Breast epithelium (tissue), 4 donors: ENCODE measurements around the gene PRPSAP1. TPM values are rescaled to one million over a fixed set of nuclear protein-coding genes. Genes with fewer than 3 reads are reported as not detected.

Experiments used
- DNase-seq, 2 donors: peaks; one replicate each; pipeline ENCODE4 v3.0.0-alpha.2; 2019; ENCODE audit warnings: low spot score in 2 of 2
- H3K27ac ChIP-seq, 2 donors: fragments of 200-600 bp; sonication (generic) in 1 of 2; one replicate each; pipeline ENCODE4 v1.5.1; 2016 to 2019; ENCODE audit warnings: mild to moderate bottlenecking in 1 of 2
- H3K27me3 ChIP-seq, 2 donors: fragments of 200-600 bp; sonication (generic) in 1 of 2; one replicate each; pipeline versions ENCODE4 v1.5.1 to v1.6.0; 2017 to 2019; ENCODE audit warnings: control low read depth in 1 of 2, mild to moderate bottlenecking in 1 of 2
- H3K36me3 ChIP-seq: fragments of 200-600 bp; one replicate; pipeline ENCODE4 v1.5.1; 2019
- H3K4me1 ChIP-seq, 2 donors: fragments of 200-600 bp; sonication (generic); one replicate each; pipeline ENCODE4 v1.5.1; 2016 to 2019; ENCODE audit warnings: control low read depth in 1 of 2
- H3K4me3 ChIP-seq, 3 donors: fragments of 200-600 bp; sonication (generic); 1 replicate in 2 of 3; 2 replicates in 1 of 3; pipeline ENCODE4 v1.5.1; 2016 to 2019; ENCODE audit warnings: mild to moderate bottlenecking in 3 of 3, moderate library complexity in 2 of 3
- H3K9me3 ChIP-seq, 2 donors: fragments of 200-600 bp; sonication (generic) in 1 of 2; one replicate each; pipeline ENCODE4 v1.5.1; 2016 to 2019; ENCODE audit warnings: control low read depth in 1 of 2
- CTCF ChIP-seq, 3 donors: fragments of 450-650 bp; IDR thresholded peaks; one replicate each; pipeline ENCODE4 v1.5.1; 2016 to 2017; ENCODE audit warnings: antibody characterized with exemption in 3 of 3, mild to moderate bottlenecking in 3 of 3, moderate library complexity in 3 of 3
- POLR2A ChIP-seq: fragments of 450-650 bp; IDR thresholded peaks from one replicate; pipeline ENCODE4 v1.6.1; 2016; ENCODE audit warnings: antibody characterized with exemption, mild to moderate bottlenecking, moderate library complexity
- POLR2AphosphoS5 ChIP-seq, 3 donors: sonication (generic); formaldehyde crosslinking; IDR thresholded peaks; one replicate each; pipeline ENCODE4 v1.6.1; 2017; ENCODE audit warnings: antibody characterized with exemption in 3 of 3
- intact Hi-C: fragments of 100-400 bp; cut with DNase I; formaldehyde crosslinking; loops from one replicate; pipeline ENCODE4 v1.15.1; 2023; ENCODE audit warnings: low total_unique reads
- total RNA-seq, 3 donors: library from RNA; depleted of rRNA; stranded (reverse); fragments of >200 nt; gene quantifications; one replicate each; pipeline ENCODE4 v1.1.0, GENCODE V29; 2016

The PRPSAP1 gene
- total RNA-seq, 3 donors from 2014 or later, result 71.4 to 110 (median 78.3) TPM

- H3K27ac ChIP-seq, result peak overlapping the region; percentile 88 to 89
Observed at GRCh38 chr17:76384987-76385891, 31.5 kb upstream of the PRPSAP1 start.

GRCh38 chr17:76384222-76384986, 30.7 kb upstream of the PRPSAP1 start, which contains the start of gene SPHK1:
TSS of gene SPHK1 (plus strand) at chr17:76384609. CDS start at chr17:76385645, 1,036 bp downstream.
- Histone ChIP-seq H3K27me3 (no peaks in the 10 kb centered on the region), H3K27ac (peak within 1 kb of the TSS; percentile 88 to 89), H3K4me1 (peaks cover 0 to 20% of the 10 kb centered on the region in 2 donors), H3K9me3 (no peaks in the 10 kb centered on the region), H3K4me3 (peak within 1 kb of the TSS; percentile 51 to 66 (median 62)), H3K36me3 (no peaks in the 10 kb centered on the region)
- TF ChIP-seq POLR2AphosphoS5 (IDR thresholded peaks at IDR 0.05), result no peak
- peak; percentile 31 for TF ChIP-seq POLR2A
- no peak for DNase-seq
- intact Hi-C loops, result loop anchor here (5.0 kb wide), 1 partner anchor 788 kb away; no protein-coding TSS in a partner anchor

More at GRCh38 chr17:76384987-76385891, 31.5 kb upstream of the PRPSAP1 start:
- H3K4me1 ChIP-seq, result peaks cover 0 to 20% of the 10 kb centered on the region in 2 donors
- DNase-seq, result no peak
- intact Hi-C loops, result loop anchor here (5.0 kb wide), 1 partner anchor 787 kb away; no protein-coding TSS in a partner anchor
- no peaks in the 10 kb centered on the region for H3K36me3 ChIP-seq
- TF ChIP-seq POLR2AphosphoS5 (IDR thresholded peaks at IDR 0.05), result no peak
- no peak for TF ChIP-seq POLR2A
- TF ChIP-seq CTCF (IDR thresholded peaks at IDR 0.05), result no peak
- no peaks in the 10 kb centered on the region for H3K27me3 ChIP-seq
- no peaks in the 10 kb centered on the region for H3K9me3 ChIP-seq
- H3K4me3 ChIP-seq, result peak overlapping the region; percentile 51 to 66 (median 62)

- Histone ChIP-seq H3K9me3 (no peaks in the 10 kb centered on the region), H3K27me3 (no peaks in the 10 kb centered on the region), H3K36me3 (no peaks in the 10 kb centered on the region), H3K27ac (peak overlapping the region; percentile 88 to 89), H3K4me1 (peaks cover 0 to 20% of the 10 kb centered on the region in 2 donors), H3K4me3 (peak overlapping the region; percentile 51 to 66 (median 62))
- TF ChIP-seq POLR2A, result no peak
- peak; percentile 39 to 57 (median 55) for TF ChIP-seq CTCF (IDR thresholded peaks at IDR 0.05)
- intact Hi-C loops, result loop anchor here (5.0 kb wide), 1 partner anchor 789 kb away; no protein-coding TSS in a partner anchor
- DNase-seq, result peak in 1 of 2 donors; percentile 50
Observed at GRCh38 chr17:76383546-76384221, 30.0 kb upstream of the PRPSAP1 start.

- no peaks in the 10 kb centered on the region for H3K36me3 ChIP-seq
- H3K4me1 ChIP-seq, result peaks cover 0 to 20% of the 10 kb centered on the region in 2 donors
- peak overlapping the region; percentile 88 to 89 for H3K27ac ChIP-seq
- peak in 1 of 2 donors; percentile 70 for DNase-seq
- peak overlapping the region; percentile 51 to 66 (median 62) for H3K4me3 ChIP-seq
- no peak for TF ChIP-seq CTCF (IDR thresholded peaks at IDR 0.05)
- TF ChIP-seq POLR2A, result no peak
- TF ChIP-seq POLR2AphosphoS5 (IDR thresholded peaks at IDR 0.05), result peak in 1 of 3 donors; percentile 46
- no peaks in the 10 kb centered on the region for H3K9me3 ChIP-seq
- intact Hi-C loops, result loop anchor here (5.0 kb wide), 1 partner anchor 789 kb away; no protein-coding TSS in a partner anchor
- H3K27me3 ChIP-seq, result no peaks in the 10 kb centered on the region
Observed at GRCh38 chr17:76382803-76383545, 29.3 kb upstream of the PRPSAP1 start.
